ENCODE measurements around the gene MAN2A2. TPM values are rescaled to one million over a fixed set of nuclear protein-coding genes. Genes with fewer than 3 reads are reported as not detected.

The MAN2A2 gene
- total RNA-seq, 2 donors from 2014 or later, result 159 to 186 TPM

GRCh38 chr15:90883526-90883975, 19.6 kb upstream of the MAN2A2 start:
- peak overlapping the region; percentile 81 for H3K27ac Mint-ChIP-seq
- peak overlapping the region; percentile 15 for H3K4me3 Mint-ChIP-seq
- peaks cover 9% of the 10 kb centered on the region for H3K4me1 Mint-ChIP-seq
- DNase-seq, result no peak
- peak; percentile 10 for ATAC-seq
- no peaks in the 10 kb centered on the region for H3K36me3 Mint-ChIP-seq (ENCODE audit: low read depth)
- H3K27me3 Mint-ChIP-seq, result peaks cover 5% of the 10 kb centered on the region
- H3K9me3 ChIP-seq (ENCODE audit: control insufficient read depth, low read length, poor library complexity, severe bottlenecking), result no peaks in the 10 kb centered on the region

GRCh38 chr15:90883976-90884718, 19.0 kb upstream of the MAN2A2 start, which contains the start of gene FES:
Gene FES (plus strand): TSS chr15:90884504. CDS start chr15:90885046, 542 bp downstream.
- DNase-seq (no peak), ATAC-seq (peak; percentile 18)
- H3K36me3 Mint-ChIP-seq (ENCODE audit: low read depth), result no peaks in the 10 kb centered on the region
- H3K4me1 Mint-ChIP-seq, result peaks cover 9% of the 10 kb centered on the region
- H3K27ac Mint-ChIP-seq, result peak within 1 kb of the TSS; percentile 81
- peaks cover 5% of the 10 kb centered on the region for H3K27me3 Mint-ChIP-seq
- no peaks in the 10 kb centered on the region for H3K9me3 ChIP-seq (ENCODE audit: control insufficient read depth, low read length, poor library complexity, severe bottlenecking)
- H3K4me3 Mint-ChIP-seq, result peak within 1 kb of the TSS; percentile 81

GRCh38 chr15:90884719-90885431, 18.2 kb upstream of the MAN2A2 start:
- Mint-ChIP-seq H3K4me1 (peaks cover 9% of the 10 kb centered on the region), H3K27me3 (peaks cover 5% of the 10 kb centered on the region), H3K27ac (peak overlapping the region; percentile 39), H3K4me3 (peak overlapping the region; percentile 81), H3K36me3 (ENCODE audit: low read depth) (no peaks in the 10 kb centered on the region)
- DNase-seq (no peak), ATAC-seq (no peak)
- no peaks in the 10 kb centered on the region for H3K9me3 ChIP-seq (ENCODE audit: control insufficient read depth, low read length, poor library complexity, severe bottlenecking)

- H3K4me3 Mint-ChIP-seq, result peak overlapping the region; percentile 81
- H3K4me1 Mint-ChIP-seq, result peaks cover 9% of the 10 kb centered on the region
- peak overlapping the region; percentile 39 for H3K27ac Mint-ChIP-seq
- H3K36me3 Mint-ChIP-seq (ENCODE audit: low read depth), result no peaks in the 10 kb centered on the region
- ATAC-seq (peak; percentile 55), DNase-seq (peak; percentile 57 to 75 (median 71))
- H3K9me3 ChIP-seq (ENCODE audit: control insufficient read depth, low read length, poor library complexity, severe bottlenecking), result no peaks in the 10 kb centered on the region
- H3K27me3 Mint-ChIP-seq, result peaks cover 5% of the 10 kb centered on the region
These were observed 17.4 kb upstream of the MAN2A2 start for GRCh38 chr15:90885432-90886290.

- DNase-seq, result no peak
These were observed 16.8 kb upstream of the MAN2A2 start for GRCh38 chr15:90886291-90886614.

GRCh38 chr15:90887037-90887481, 16.0 kb upstream of the MAN2A2 start:
- DNase-seq (no peak), ATAC-seq (no peak)
- H3K9me3 ChIP-seq (ENCODE audit: control insufficient read depth, low read length, poor library complexity, severe bottlenecking), result no peaks in the 10 kb centered on the region
- no peak overlapping the region for H3K27ac Mint-ChIP-seq
- peaks cover 9% of the 10 kb centered on the region for H3K4me1 Mint-ChIP-seq
- peaks cover 5% of the 10 kb centered on the region for H3K27me3 Mint-ChIP-seq
- no peak overlapping the region for H3K4me3 Mint-ChIP-seq
- H3K36me3 Mint-ChIP-seq (ENCODE audit: low read depth), result no peaks in the 10 kb centered on the region

More at GRCh38 chr15:90886291-90886614, 16.8 kb upstream of the MAN2A2 start:
- peak overlapping the region; percentile 43 for H3K4me3 Mint-ChIP-seq
- H3K27ac Mint-ChIP-seq, result no peak overlapping the region
- peaks cover 5% of the 10 kb centered on the region for H3K27me3 Mint-ChIP-seq
- peaks cover 9% of the 10 kb centered on the region for H3K4me1 Mint-ChIP-seq
- ATAC-seq, result no peak
- H3K36me3 Mint-ChIP-seq (ENCODE audit: low read depth), result no peaks in the 10 kb centered on the region
- no peaks in the 10 kb centered on the region for H3K9me3 ChIP-seq (ENCODE audit: control insufficient read depth, low read length, poor library complexity, severe bottlenecking)

- no peaks in the 10 kb centered on the region for H3K9me3 ChIP-seq (ENCODE audit: control insufficient read depth, low read length, poor library complexity, severe bottlenecking)
- Mint-ChIP-seq H3K4me1 (peaks cover 9% of the 10 kb centered on the region), H3K36me3 (ENCODE audit: low read depth) (no peaks in the 10 kb centered on the region), H3K27ac (no peak overlapping the region), H3K27me3 (peaks cover 5% of the 10 kb centered on the region), H3K4me3 (no peak overlapping the region)
- no peak for ATAC-seq
- DNase-seq, result no peak
These were observed 13.8 kb upstream of the MAN2A2 start for GRCh38 chr15:90889313-90889730.

GRCh38 chr15:90889736-90890456, 13.2 kb upstream of the MAN2A2 start:
- DNase-seq (no peak), ATAC-seq (no peak)
- Mint-ChIP-seq H3K4me1 (peaks cover 7% of the 10 kb centered on the region), H3K27ac (no peak overlapping the region), H3K4me3 (no peak overlapping the region), H3K27me3 (peaks cover 5% of the 10 kb centered on the region), H3K36me3 (ENCODE audit: low read depth) (no peaks in the 10 kb centered on the region)
- H3K9me3 ChIP-seq (ENCODE audit: control insufficient read depth, low read length, poor library complexity, severe bottlenecking), result no peaks in the 10 kb centered on the region

- no peak for ATAC-seq
- DNase-seq, result no peak
- peaks cover 5% of the 10 kb centered on the region for H3K27me3 Mint-ChIP-seq
- no peaks in the 10 kb centered on the region for H3K36me3 Mint-ChIP-seq (ENCODE audit: low read depth)
- no peak overlapping the region for H3K27ac Mint-ChIP-seq
- peaks cover 8% of the 10 kb centered on the region for H3K4me1 Mint-ChIP-seq
- H3K4me3 Mint-ChIP-seq, result no peak overlapping the region
- no peaks in the 10 kb centered on the region for H3K9me3 ChIP-seq (ENCODE audit: control insufficient read depth, low read length, poor library complexity, severe bottlenecking)
These were observed 12.3 kb upstream of the MAN2A2 start for GRCh38 chr15:90890839-90891238.

GRCh38 chr15:90891346-90891949, 11.7 kb upstream of the MAN2A2 start:
- Mint-ChIP-seq H3K27ac (no peak overlapping the region), H3K27me3 (peaks cover 5% of the 10 kb centered on the region), H3K36me3 (ENCODE audit: low read depth) (no peaks in the 10 kb centered on the region), H3K4me3 (no peak overlapping the region), H3K4me1 (peaks cover 5% of the 10 kb centered on the region)
- H3K9me3 ChIP-seq (ENCODE audit: control insufficient read depth, low read length, poor library complexity, severe bottlenecking), result no peaks in the 10 kb centered on the region
- DNase-seq (no peak), ATAC-seq (no peak)

- Mint-ChIP-seq H3K27ac (no peak overlapping the region), H3K27me3 (peaks cover 5% of the 10 kb centered on the region), H3K36me3 (ENCODE audit: low read depth) (no peaks in the 10 kb centered on the region), H3K4me3 (no peak overlapping the region), H3K4me1 (peaks cover 5% of the 10 kb centered on the region)
- DNase-seq, result no peak
- no peaks in the 10 kb centered on the region for H3K9me3 ChIP-seq (ENCODE audit: control insufficient read depth, low read length, poor library complexity, severe bottlenecking)
- ATAC-seq, result no peak
These were observed 11.1 kb upstream of the MAN2A2 start for GRCh38 chr15:90892023-90892422.

- H3K27me3 Mint-ChIP-seq, result peaks cover 1% of the 10 kb centered on the region
- ATAC-seq, result no peak
- DNase-seq, result no peak
- H3K27ac Mint-ChIP-seq, result no peak overlapping the region
- no peaks in the 10 kb centered on the region for H3K36me3 Mint-ChIP-seq (ENCODE audit: low read depth)
- H3K4me3 Mint-ChIP-seq, result no peak overlapping the region
- H3K4me1 Mint-ChIP-seq, result peaks cover 5% of the 10 kb centered on the region
- H3K9me3 ChIP-seq (ENCODE audit: control insufficient read depth, low read length, poor library complexity, severe bottlenecking), result no peaks in the 10 kb centered on the region
These were observed 10.5 kb upstream of the MAN2A2 start for GRCh38 chr15:90892498-90893174.

Measured in T-helper 17 cell (primary cell).